Endothelial cell (in vitro differentiated cells): ENCODE measurements around the gene PON3. TPM values are rescaled to one million over a fixed set of nuclear protein-coding genes. Genes with fewer than 3 reads are reported as not detected.

Experiments used
- DNase-seq: peaks from one replicate; pipeline ENCODE4 v3.0.0; 2021; ENCODE audit warnings: low spot score
- H3K27ac Mint-ChIP-seq: one replicate; pipeline ENCODE4 v1.8.0; 2021; ENCODE audit warnings: mixed read lengths, inconsistent platforms; ENCODE audit not compliant: unreplicated experiment
- H3K27me3 Mint-ChIP-seq: one replicate; pipeline ENCODE4 v1.8.0; 2021; ENCODE audit warnings: mild to moderate bottlenecking, moderate library complexity, mixed read lengths, inconsistent platforms; ENCODE audit not compliant: unreplicated experiment
- H3K36me3 Mint-ChIP-seq: one replicate; pipeline ENCODE4 v1.8.0; 2021; ENCODE audit warnings: mild to moderate bottlenecking, low read depth, mixed read lengths, inconsistent platforms; ENCODE audit not compliant: unreplicated experiment
- H3K4me1 Mint-ChIP-seq: one replicate; pipeline ENCODE4 v1.8.0; 2021; ENCODE audit warnings: mild to moderate bottlenecking, mixed read lengths, inconsistent platforms; ENCODE audit not compliant: unreplicated experiment
- H3K4me3 Mint-ChIP-seq: one replicate; pipeline ENCODE4 v1.8.0; 2021; ENCODE audit warnings: mild to moderate bottlenecking, mixed read lengths, inconsistent platforms; ENCODE audit not compliant: unreplicated experiment
- H3K9me3 Mint-ChIP-seq: one replicate; pipeline ENCODE4 v1.8.0; 2021; ENCODE audit warnings: mixed read lengths, inconsistent platforms; ENCODE audit not compliant: unreplicated experiment
- CTCF ChIP-seq: fragments of 200-600 bp; sonication (generic); IDR thresholded peaks from one replicate; pipeline ENCODE4 v1.5.0; 2021; ENCODE audit warnings: antibody characterized with exemption; ENCODE audit not compliant: unreplicated experiment
- total RNA-seq: library from RNA; stranded (reverse); fragmentation: NEBNext Ultra II Directional; extraction: Animal tissue kit (Norgen Biotek cat#: 25700); gene quantifications from one replicate; pipeline ENCODE4 v1.2.1, GENCODE V29; 2021; ENCODE audit not compliant: unreplicated experiment

PON3 gene
- total RNA-seq, 1 donor from 2014 or later: 50.9 TPM

GRCh38 chr7:95316588-95316987 lies 79.6 kb downstream of the PON3 start:
- DNase-seq: no peak
- Mint-ChIP-seq H3K36me3 (peaks cover 4% of the 10 kb centered on the region), H3K27ac (no peak overlapping the region), H3K9me3 (no peaks in the 10 kb centered on the region), H3K27me3 (no peaks in the 10 kb centered on the region), H3K4me3 (no peak overlapping the region), H3K4me1 (peaks cover 9% of the 10 kb centered on the region)
- TF ChIP-seq CTCF: no peak

- H3K9me3 Mint-ChIP-seq: no peaks in the 10 kb centered on the region
- no peak for DNase-seq
- H3K27ac Mint-ChIP-seq: no peak overlapping the region
- H3K27me3 Mint-ChIP-seq: no peaks in the 10 kb centered on the region
- no peak overlapping the region for H3K4me3 Mint-ChIP-seq
- TF ChIP-seq CTCF: no peak
- peaks cover 4% of the 10 kb centered on the region for H3K36me3 Mint-ChIP-seq
- peaks cover 9% of the 10 kb centered on the region for H3K4me1 Mint-ChIP-seq
These were observed 83.6 kb downstream of the PON3 start for GRCh38 chr7:95312561-95312960.

GRCh38 chr7:95311389-95311788 lies 84.8 kb downstream of the PON3 start:
- Mint-ChIP-seq H3K4me3 (no peak overlapping the region), H3K4me1 (peaks cover 9% of the 10 kb centered on the region), H3K27me3 (no peaks in the 10 kb centered on the region), H3K27ac (no peak overlapping the region), H3K36me3 (peaks cover 4% of the 10 kb centered on the region), H3K9me3 (no peaks in the 10 kb centered on the region)
- TF ChIP-seq CTCF: no peak
- DNase-seq: no peak

- Mint-ChIP-seq H3K4me1 (peaks cover 14% of the 10 kb centered on the region), H3K27ac (no peak overlapping the region), H3K9me3 (no peaks in the 10 kb centered on the region), H3K4me3 (no peak overlapping the region), H3K27me3 (peaks cover 3% of the 10 kb centered on the region), H3K36me3 (peaks cover 17% of the 10 kb centered on the region)
- TF ChIP-seq CTCF: no peak
- DNase-seq: no peak
These were observed 86.2 kb downstream of the PON3 start for GRCh38 chr7:95309951-95310350.

Other genes starting within 250 kb of the PON3 start
- gene PON1, start 71.8 kb downstream of the PON3 start, total RNA-seq: 1.5 TPM
- 158 TPM for gene PON2, start 38.7 kb upstream of the PON3 start, total RNA-seq
- not detected for gene ASB4, start 89.6 kb upstream of the PON3 start, total RNA-seq
- 0.23 TPM for gene PDK4, start 200.1 kb upstream of the PON3 start, total RNA-seq